Ureter (tissue), 1 donor: Measurements from ENCODE around the gene CPD. TPM values are rescaled to one million over a fixed set of nuclear protein-coding genes. Genes with fewer than 3 reads are reported as not detected.
A peak's percentile ranks its signal among the peaks of the same experiment; 100 is the strongest.
"Not testable (repeated sequence)": the region's sequence is repeated elsewhere in the genome, so short reads cannot be mapped to it uniquely, and the experiment has no call there.

ENCODE experiments used
- DNase-seq: peaks from one replicate; pipeline ENCODE4 v3.0.0-alpha.2; 2020; ENCODE audit warnings: low spot score
- total RNA-seq: library from RNA; stranded (reverse); gene quantifications from one replicate; pipeline ENCODE4 v1.2.4, GENCODE V29; 2023
- donor health status: DM: yes; HTN: yes; CAD: no.

The CPD gene
- total RNA-seq, result 61.0 TPM

GRCh38 chr17:30378825-30379302 is at the start of gene CPD:
Gene CPD, plus strand, starts transcription at chr17:30378927. Its CDS starts 54 bp downstream, at chr17:30378981.
- peak; percentile 98 for DNase-seq

- DNase-seq, result no peak
These were observed 46.6 kb upstream of the CPD start for GRCh38 chr17:30332057-30332542.

- no peak for DNase-seq
These were observed 45.0 kb upstream of the CPD start, which contains the start of gene TMIGD1 for GRCh38 chr17:30333503-30334360. Gene TMIGD1, minus strand, starts transcription at chr17:30334057. Its CDS starts 1,924 bp downstream, at chr17:30332133.

GRCh38 chr17:30334421-30334820 is 44.3 kb upstream of the CPD start:
- peak; percentile 7 for DNase-seq

- DNase-seq, result peak; percentile 33
These were observed 42.2 kb upstream of the CPD start for GRCh38 chr17:30336369-30337171.

GRCh38 chr17:30337393-30337999 is 41.2 kb upstream of the CPD start:
- DNase-seq, result peak; percentile 6

- no peak for DNase-seq
These were observed 39.6 kb upstream of the CPD start for GRCh38 chr17:30339086-30339485.

- no peak for DNase-seq
These were observed 37.8 kb upstream of the CPD start for GRCh38 chr17:30340801-30341356.

GRCh38 chr17:30341703-30342249 is 37.0 kb upstream of the CPD start:
- no peak for DNase-seq

GRCh38 chr17:30343244-30343643 is 35.5 kb upstream of the CPD start:
- DNase-seq, result not testable (repeated sequence)

- DNase-seq, result no peak
These were observed 34.9 kb upstream of the CPD start for GRCh38 chr17:30343796-30344195.

GRCh38 chr17:30344283-30345088 is 34.2 kb upstream of the CPD start:
- peak; percentile 52 for DNase-seq

- no peak for DNase-seq
These were observed 33.7 kb upstream of the CPD start for GRCh38 chr17:30345089-30345433.

GRCh38 chr17:30345527-30346075 is 33.1 kb upstream of the CPD start:
- no peak for DNase-seq

- no peak for DNase-seq
These were observed 32.4 kb upstream of the CPD start for GRCh38 chr17:30346221-30346795.

GRCh38 chr17:30347488-30347887 is 31.2 kb upstream of the CPD start:
- DNase-seq, result no peak

- DNase-seq, result no peak
These were observed 29.5 kb upstream of the CPD start for GRCh38 chr17:30349252-30349651.

GRCh38 chr17:30351263-30351662 is 27.5 kb upstream of the CPD start:
- DNase-seq, result not testable (repeated sequence)

GRCh38 chr17:30351735-30352134 is 27.0 kb upstream of the CPD start:
- no peak for DNase-seq
